GM19463 (cell line): ENCODE data around the gene P2RY11.
A peak's percentile ranks its signal among the peaks of the same experiment; 100 is the strongest.

Experiments used
- ATAC-seq: cut with Tn5 transposase; IDR thresholded peaks from one replicate; pipeline ENCODE4 v1.9.1; 2021; ENCODE audit warnings: mild to moderate bottlenecking, moderate library complexity; ENCODE audit not compliant: unreplicated experiment

Gene P2RY11

DNA sequence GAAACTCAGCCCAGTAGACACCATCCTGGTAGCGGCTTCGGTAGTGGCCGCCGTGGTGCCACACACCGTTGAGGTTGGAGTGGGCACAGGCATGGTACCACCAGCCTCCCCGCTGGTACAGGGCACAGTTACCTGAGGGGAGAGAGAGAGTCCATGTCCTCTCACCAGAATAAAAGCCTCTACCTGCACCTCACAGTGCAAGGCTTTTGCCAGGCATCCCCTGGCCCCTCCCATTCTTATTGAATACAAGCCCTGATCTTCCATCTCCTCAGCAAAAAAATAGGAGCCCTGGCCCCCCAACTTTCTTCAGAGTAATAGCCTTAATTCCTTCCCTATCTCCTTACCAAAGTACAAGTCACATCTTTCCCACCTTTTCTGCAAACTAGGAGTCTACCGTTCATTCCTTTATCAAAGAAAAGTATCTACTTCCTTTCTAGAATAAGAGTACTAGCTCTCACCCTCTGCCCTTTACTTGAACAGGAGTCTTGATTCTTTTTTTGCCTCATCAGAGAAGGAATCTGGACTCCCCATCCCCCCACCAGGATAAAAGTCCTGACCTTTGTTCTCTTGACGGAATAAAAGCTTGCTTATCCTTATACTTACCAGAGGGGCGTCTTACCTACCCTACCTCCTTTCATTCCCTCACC is 18.7 kb upstream of the P2RY11 start:
- no peak for ATAC-seq

- no peak for ATAC-seq
Observed at GRCh38 chr19:10093295-10094186, 18.0 kb upstream of the P2RY11 start.

DNA sequence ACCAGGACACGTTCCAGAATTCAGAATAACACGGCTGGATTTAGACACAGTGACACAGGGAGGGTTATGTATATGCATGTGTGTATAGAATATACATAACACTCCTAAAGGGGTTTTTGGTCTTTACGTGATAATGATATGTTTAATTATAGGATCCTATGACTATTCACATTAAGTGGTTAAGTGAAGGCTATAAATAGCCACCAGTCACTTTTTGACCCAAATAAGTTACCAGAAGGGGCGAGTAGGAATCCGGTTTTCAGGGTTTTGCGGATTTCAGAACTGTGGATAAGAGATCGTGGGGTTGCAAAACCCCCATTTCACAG is 15.9 kb upstream of the P2RY11 start:
- no peak for ATAC-seq

GRCh38 chr19:10095948-10096614 is 15.4 kb upstream of the P2RY11 start:
- peak; percentile 85 for ATAC-seq

DNA sequence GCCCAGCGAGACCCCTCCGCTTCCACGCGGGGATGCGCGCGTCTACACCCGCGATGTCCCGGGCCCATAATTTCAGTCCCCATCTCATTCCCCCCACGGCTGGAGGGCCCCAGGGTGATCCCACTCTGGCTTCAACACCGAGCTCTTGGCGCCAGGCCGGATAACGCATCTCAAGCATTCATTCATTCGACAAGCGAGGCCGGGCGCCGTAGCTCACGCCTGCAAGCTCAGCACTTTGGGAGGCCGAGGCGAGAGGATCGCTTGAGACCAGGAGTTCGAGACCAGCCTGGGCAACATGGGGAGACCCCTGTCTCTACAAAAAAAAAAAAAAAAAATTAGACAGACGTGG is 14.9 kb upstream of the P2RY11 start:
- no peak for ATAC-seq

- no peak for ATAC-seq
Observed at GRCh38 chr19:10100163-10100785, 11.2 kb upstream of the P2RY11 start.

DNA sequence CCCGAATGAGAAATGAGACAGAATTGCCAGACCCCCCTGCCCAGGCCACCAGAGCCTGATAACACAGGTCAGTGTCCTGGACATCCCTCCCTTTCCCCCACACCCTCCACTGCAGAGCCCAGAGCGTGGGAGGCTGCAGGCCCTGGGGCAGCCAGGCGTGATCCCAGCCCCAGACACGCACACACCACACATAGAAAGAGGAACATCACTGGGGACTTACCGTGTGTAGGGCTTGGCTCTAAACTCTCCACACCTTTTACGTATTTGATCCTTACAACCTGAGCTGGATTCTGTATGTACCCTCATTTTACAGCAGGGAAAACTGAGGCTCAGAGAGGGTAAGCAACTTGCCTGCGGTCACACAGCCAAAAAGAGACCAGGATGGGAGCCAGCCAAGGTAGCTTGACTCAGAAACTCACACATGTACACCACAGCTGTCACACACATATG is 8.7 kb upstream of the P2RY11 start:
- ATAC-seq, result no peak

DNA sequence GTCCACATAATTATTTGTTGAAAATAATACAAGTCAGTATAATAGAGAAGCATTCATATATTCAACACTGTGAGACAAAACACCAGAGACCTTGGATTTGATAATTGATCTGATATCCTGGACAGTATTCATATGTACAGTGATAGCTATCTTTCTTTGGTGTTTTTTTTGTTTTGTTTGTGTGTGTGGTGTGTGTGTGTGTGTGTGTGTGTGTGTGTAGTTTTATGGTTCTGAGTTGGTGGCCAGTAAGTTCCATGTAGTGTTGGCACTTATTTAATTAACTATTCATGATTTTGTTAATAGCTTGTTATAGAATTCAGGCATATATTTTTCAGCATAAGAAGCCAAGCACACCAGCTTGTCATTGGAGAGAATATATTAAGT is 7.4 kb upstream of the P2RY11 start:
- no peak for ATAC-seq

GRCh38 chr19:10104665-10105508 is 6.6 kb upstream of the P2RY11 start:
- peak; percentile 39 for ATAC-seq

- peak; percentile 27 for ATAC-seq
Observed at GRCh38 chr19:10105509-10106099, 5.9 kb upstream of the P2RY11 start.

GRCh38 chr19:10106100-10106936 is 5.2 kb upstream of the P2RY11 start, which contains the start of gene PPAN:
Gene PPAN (plus strand): TSS chr19:10106362. CDS start chr19:10106395, 33 bp downstream.
- ATAC-seq, result peak; percentile 50

DNA sequence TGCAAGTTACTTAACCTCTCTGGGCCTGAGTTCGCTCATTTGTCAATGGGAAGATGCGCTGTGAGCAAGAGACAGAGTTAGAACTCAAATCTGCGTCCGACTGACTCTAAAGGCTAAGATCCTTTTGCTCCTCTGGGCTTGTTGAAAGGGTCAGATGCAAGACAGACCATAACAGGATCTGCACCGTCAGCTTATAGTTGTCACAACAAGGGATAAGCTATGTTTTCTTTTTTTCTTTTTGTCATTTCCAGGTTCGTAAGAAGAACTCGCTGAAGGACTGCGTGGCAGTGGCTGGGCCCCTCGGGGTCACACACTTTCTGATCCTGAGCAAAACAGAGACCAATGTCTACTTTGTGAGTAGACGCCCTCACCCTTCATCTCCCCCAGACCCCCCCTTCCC is 4.2 kb upstream of the P2RY11 start:
- no peak for ATAC-seq

DNA sequence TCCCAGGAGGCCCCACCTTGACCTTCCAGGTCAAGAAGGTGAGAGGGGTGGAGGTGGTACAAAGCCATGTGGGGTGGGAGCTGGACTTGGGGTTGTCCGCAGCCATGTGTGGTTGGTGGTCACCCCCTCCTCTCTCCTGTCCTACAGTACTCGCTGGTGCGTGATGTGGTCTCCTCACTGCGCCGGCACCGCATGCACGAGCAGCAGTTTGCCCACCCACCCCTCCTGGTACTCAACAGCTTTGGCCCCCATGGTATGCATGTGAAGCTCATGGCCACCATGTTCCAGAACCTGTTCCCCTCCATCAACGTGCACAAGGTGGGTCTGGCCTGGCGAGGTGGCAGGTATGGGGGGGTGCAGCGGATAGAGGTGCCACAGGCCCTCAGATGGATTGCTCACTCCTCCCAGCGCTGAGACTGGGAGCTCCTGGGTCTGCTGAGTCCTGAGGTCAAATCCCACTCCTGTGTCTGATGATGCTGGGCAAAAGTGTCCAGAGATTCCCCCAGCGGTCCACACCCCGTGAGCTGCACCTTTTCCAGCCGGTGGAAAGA is 3.6 kb upstream of the P2RY11 start:
- ATAC-seq, result no peak

GRCh38 chr19:10109528-10109927 is 2.0 kb upstream of the P2RY11 start:
- no peak for ATAC-seq

DNA sequence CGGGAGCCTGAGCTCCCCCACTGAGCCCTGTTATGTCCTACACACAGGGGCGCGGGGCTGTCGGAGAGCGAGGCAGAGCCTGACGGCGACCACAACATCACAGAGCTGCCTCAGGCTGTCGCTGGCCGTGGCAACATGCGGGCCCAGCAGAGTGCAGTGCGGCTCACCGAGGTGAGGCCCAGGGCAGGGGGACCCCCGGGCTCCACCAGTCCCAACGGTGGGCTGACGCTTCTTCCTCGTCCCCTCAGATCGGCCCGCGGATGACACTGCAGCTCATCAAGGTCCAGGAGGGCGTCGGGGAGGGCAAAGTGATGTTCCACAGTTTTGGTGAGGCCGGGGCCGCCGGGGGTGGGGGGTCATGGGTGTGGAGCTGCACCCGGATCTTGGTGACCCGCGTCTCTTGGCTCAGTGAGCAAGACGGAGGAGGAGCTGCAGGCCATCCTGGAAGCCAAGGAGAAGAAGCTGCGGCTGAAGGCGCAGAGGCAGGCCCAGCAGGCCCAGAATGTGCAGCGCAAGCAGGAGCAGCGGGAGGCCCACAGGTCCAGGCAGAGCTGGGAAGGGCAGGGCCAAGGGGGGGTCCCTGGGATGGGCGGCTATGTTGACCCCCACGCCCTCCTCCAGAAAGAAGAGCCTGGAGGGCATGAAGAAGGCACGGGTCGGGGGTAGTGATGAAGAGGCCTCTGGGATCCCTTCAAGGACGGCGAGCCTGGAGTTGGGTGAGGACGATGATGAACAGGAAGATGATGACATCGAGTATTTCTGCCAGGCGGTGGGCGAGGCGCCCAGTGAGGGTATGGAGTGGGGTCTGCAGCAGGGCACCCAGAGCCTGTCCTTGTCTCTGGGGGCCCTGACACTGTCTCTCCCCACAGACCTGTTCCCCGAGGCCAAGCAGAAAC is 1.2 kb upstream of the P2RY11 start:
- no peak for ATAC-seq

- ATAC-seq, result no peak
Observed at GRCh38 chr19:10110972-10111317, 548 bp upstream of the P2RY11 start.

DNA sequence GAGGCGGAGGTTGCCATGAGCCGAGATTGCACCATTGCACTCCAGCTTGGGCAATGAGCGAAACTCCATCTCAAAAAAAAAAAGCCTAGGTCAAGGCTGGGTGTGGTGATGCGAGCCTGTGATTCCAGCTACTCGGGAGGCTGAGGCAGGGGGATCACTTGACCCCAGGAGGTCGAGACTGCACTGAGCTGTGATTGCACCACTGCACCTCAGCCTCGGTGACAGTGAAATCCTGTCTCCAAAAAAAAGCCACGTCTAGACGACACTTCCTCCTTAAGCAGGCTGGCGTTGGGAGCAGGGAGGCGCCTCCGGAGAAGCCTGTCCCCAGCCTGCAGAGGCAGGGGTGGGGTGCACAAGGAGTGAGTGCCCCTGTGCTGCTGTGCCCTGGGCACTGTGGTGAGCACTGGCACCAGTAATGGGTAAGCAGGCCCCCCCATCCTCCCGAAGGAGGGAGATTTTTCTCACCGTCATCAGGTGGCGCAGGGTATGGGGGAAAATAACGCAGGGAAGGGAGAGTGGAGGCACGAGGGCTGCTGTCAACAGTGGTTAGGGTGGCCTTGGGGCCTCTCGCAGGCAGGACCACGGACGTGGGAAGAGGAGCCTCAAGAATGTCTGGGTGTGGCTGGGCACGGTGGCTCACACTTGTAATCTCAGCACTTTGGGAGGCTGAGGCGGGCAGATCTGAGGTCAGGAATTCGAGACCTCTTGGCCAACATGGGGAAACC is 706 bp downstream of the P2RY11 start:
- no peak for ATAC-seq
